ENCODE data around the gene SERHL2.

- no peak for TF ChIP-seq EZH2 (IDR thresholded peaks at IDR 0.05; ENCODE audit: low read depth, unreplicated experiment)
- TF ChIP-seq CTCF (conservative IDR thresholded peaks at IDR 0.05; ENCODE audit: low read depth in 2 of 2) = no peak
- no peak for TF ChIP-seq POLR2AphosphoS5 (IDR thresholded peaks at IDR 0.05; ENCODE audit: low read depth)
- no peak for TF ChIP-seq CREB1 (CRISPR knock-in tag; IDR thresholded peaks at IDR 0.05; ENCODE audit: low read depth)
- no peak for TF ChIP-seq EZH2phosphoT487 (IDR thresholded peaks at IDR 0.05; ENCODE audit: unreplicated experiment)
- no peak for TF ChIP-seq REST (IDR thresholded peaks at IDR 0.05; ENCODE audit: unreplicated experiment)
- no peak for TF ChIP-seq ZNF114 (CRISPR knock-in tag; IDR thresholded peaks at IDR 0.05)
- no peak for TF ChIP-seq STAT1 (IDR thresholded peaks at IDR 0.05; ENCODE audit: unreplicated experiment)
- no peak for TF ChIP-seq JUNB (IDR thresholded peaks at IDR 0.05; ENCODE audit: unreplicated experiment)
- no peak for TF ChIP-seq ETS1 (IDR thresholded peaks at IDR 0.05)
- no peak for TF ChIP-seq ZNF331 (CRISPR knock-in tag; IDR thresholded peaks at IDR 0.05; ENCODE audit: low read depth)
- TF ChIP-seq ZNF462 (CRISPR knock-in tag; IDR thresholded peaks at IDR 0.05) = no peak
- TF ChIP-seq NANOG (IDR thresholded peaks at IDR 0.05; ENCODE audit: borderline replicate concordance) = no peak
Observed at GRCh38 chr22:42610186-42610585, 56.4 kb downstream of the SERHL2 start.

Data from GM23338 (cell line).